Activated CD8-positive, alpha-beta T cell treated with anti-CD3 and anti-CD28 coated beads for 36 hours (primary cell): ENCODE measurements around the gene FMC1. TPM values are rescaled to one million over a fixed set of nuclear protein-coding genes. Genes with fewer than 3 reads are reported as not detected.

Experiments
- ATAC-seq: fragments of 200-7000 bp; cut with Tn5 transposase; one replicate; pipeline ENCODE4 v1.10.0; 2021; ENCODE audit warnings: mild to moderate bottlenecking, moderate library complexity
- CTCF ChIA-PET: fragments of 350-600 bp; sonication (Branson Sonifier 250); formaldehyde crosslinking; loops from one replicate; lab custom pipeline; 2021; ENCODE audit warnings: antibody characterized with exemption; lab: Charles Lee
- POLR2A ChIA-PET: fragments of 350-600 bp; sonication (Branson Sonifier 250); formaldehyde crosslinking; loops from one replicate; lab custom pipeline; 2021; ENCODE audit warnings: antibody characterized with exemption; lab: Charles Lee
- DNase-seq: peaks from one replicate; pipeline ENCODE4 v3.0.0-alpha.2; 2020
- H3K27ac Mint-ChIP-seq: one replicate; pipeline ENCODE4 v1.8.0; 2021; ENCODE audit warnings: mild to moderate bottlenecking, mixed read lengths
- H3K27me3 Mint-ChIP-seq: one replicate; pipeline ENCODE4 v1.8.0; 2021; ENCODE audit warnings: mixed read lengths
- H3K36me3 Mint-ChIP-seq: one replicate; pipeline ENCODE4 v1.8.0; 2021; ENCODE audit warnings: low read depth, mixed read lengths
- H3K4me1 Mint-ChIP-seq: one replicate; pipeline ENCODE4 v1.8.0; 2021; ENCODE audit warnings: low read depth, mixed read lengths
- H3K4me3 Mint-ChIP-seq: one replicate; pipeline ENCODE4 v1.8.0; 2021; ENCODE audit warnings: mild to moderate bottlenecking, moderate library complexity, mixed read lengths
- H3K9me3 Mint-ChIP-seq: one replicate; pipeline ENCODE4 v1.8.0; 2021; ENCODE audit warnings: mixed read lengths
- intact Hi-C: fragments of 100-400 bp; cut with micrococcal nuclease; formaldehyde crosslinking; loops from one replicate; pipeline ENCODE4 v1.10.0; 2022
- total RNA-seq, 2 experiments: library from RNA; stranded (reverse); gene quantifications; one replicate each; pipeline ENCODE4 v1.2.3, GENCODE V29; 2021
- TF ChIP-seq, protein P1 (sequence below): fragments of 200-600 bp; IDR thresholded peaks from one replicate; pipeline ENCODE4 v1.8.0; 2022; ENCODE audit warnings: antibody characterized with exemption, mild to moderate bottlenecking

The FMC1 gene
- total RNA-seq, 2 experiments from 2014 or later, result 9.9 to 12.6 TPM

DNA sequence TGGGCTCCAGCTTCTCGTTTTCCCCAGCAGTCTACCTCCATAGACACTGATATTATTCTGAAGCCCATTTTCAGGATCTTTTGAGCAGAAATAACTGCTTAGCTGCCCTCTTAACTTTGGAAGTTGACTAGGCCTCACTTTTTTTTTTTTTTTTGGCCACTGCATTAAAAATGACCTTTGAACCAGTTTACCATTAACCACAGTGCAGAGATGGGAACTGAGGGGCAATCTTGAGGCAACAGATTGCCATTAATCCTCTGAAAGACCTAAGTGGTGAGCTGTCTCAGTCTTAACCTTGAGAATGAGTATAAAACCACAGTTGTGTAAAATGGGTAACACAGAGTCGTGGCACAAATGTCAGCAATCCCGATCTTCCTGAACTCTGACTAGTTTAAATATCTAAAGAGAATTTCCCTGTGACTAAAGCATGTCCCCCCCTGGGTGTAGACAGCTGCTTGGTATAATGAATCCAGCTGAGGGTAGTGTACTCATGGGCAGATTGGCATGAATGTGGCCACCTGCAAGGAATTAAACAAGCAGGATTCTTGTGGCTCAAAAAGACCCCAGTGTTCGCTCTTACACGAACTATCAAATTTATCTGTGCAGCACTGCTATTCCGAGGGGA lies 46.1 kb upstream of the FMC1 start:
- H3K4me1 Mint-ChIP-seq, result peaks cover 3% of the 10 kb centered on the region
- CTCF ChIA-PET, result interaction anchor here (1.1 kb wide), 1 partner anchor 277 kb away, joined by 3 read pairs; no protein-coding TSS in a partner anchor
- peaks cover 10% of the 10 kb centered on the region for H3K36me3 Mint-ChIP-seq
- no peaks in the 10 kb centered on the region for H3K27me3 Mint-ChIP-seq
- ATAC-seq (no peak), DNase-seq (no peak)
- no peaks in the 10 kb centered on the region for H3K9me3 Mint-ChIP-seq
- POLR2A ChIA-PET, result no interaction called here
- intact Hi-C loops, result no loop called here
- no peak overlapping the region for H3K27ac Mint-ChIP-seq
- no peak overlapping the region for H3K4me3 Mint-ChIP-seq
- TF ChIP-seq, protein P1, sequence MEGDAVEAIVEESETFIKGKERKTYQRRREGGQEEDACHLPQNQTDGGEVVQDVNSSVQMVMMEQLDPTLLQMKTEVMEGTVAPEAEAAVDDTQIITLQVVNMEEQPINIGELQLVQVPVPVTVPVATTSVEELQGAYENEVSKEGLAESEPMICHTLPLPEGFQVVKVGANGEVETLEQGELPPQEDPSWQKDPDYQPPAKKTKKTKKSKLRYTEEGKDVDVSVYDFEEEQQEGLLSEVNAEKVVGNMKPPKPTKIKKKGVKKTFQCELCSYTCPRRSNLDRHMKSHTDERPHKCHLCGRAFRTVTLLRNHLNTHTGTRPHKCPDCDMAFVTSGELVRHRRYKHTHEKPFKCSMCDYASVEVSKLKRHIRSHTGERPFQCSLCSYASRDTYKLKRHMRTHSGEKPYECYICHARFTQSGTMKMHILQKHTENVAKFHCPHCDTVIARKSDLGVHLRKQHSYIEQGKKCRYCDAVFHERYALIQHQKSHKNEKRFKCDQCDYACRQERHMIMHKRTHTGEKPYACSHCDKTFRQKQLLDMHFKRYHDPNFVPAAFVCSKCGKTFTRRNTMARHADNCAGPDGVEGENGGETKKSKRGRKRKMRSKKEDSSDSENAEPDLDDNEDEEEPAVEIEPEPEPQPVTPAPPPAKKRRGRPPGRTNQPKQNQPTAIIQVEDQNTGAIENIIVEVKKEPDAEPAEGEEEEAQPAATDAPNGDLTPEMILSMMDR, result no peak

DNA sequence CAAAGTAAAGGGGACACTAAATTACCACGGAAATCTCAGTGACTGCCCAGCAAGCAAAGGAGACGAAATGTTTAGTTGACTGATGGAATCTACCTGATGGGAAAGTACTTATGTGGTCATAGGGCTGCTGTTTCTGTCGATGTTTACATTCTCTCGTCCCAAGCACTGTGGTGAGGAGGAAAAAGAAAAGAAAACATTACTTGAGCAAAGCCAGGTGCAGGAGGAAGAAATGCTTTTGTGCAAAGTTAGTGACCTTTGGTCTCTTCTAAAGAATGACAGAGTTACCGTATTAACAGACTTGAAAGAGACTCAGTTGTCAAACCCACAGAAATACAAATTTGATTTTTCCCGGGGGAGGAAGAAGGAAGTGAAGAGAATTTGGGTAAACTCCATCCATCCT lies 43.3 kb upstream of the FMC1 start:
- H3K4me1 Mint-ChIP-seq, result peaks cover under 1% of the 10 kb centered on the region
- no peak overlapping the region for H3K4me3 Mint-ChIP-seq
- TF ChIP-seq, protein P1, result no peak
- POLR2A ChIA-PET, result no interaction called here
- no peaks in the 10 kb centered on the region for H3K9me3 Mint-ChIP-seq
- CTCF ChIA-PET, result no interaction called here
- no peaks in the 10 kb centered on the region for H3K27me3 Mint-ChIP-seq
- intact Hi-C loops, result no loop called here
- DNase-seq (no peak), ATAC-seq (no peak)
- peaks cover 10% of the 10 kb centered on the region for H3K36me3 Mint-ChIP-seq
- no peak overlapping the region for H3K27ac Mint-ChIP-seq

GRCh38 chr7:139299296-139299695 lies 41.8 kb upstream of the FMC1 start:
- TF ChIP-seq, protein P1, result no peak
- Mint-ChIP-seq H3K4me3 (no peak overlapping the region), H3K36me3 (peaks cover 10% of the 10 kb centered on the region), H3K4me1 (no peaks in the 10 kb centered on the region), H3K9me3 (no peaks in the 10 kb centered on the region), H3K27ac (no peak overlapping the region), H3K27me3 (no peaks in the 10 kb centered on the region)
- DNase-seq, result no peak
- ChIA-PET CTCF (interaction anchor here (0.7 kb wide), 1 partner anchor 11 kb away, joined by 3 read pairs; no protein-coding TSS in a partner anchor), POLR2A (no interaction called here)
- intact Hi-C loops, result no loop called here
- ATAC-seq, result no peak

GRCh38 chr7:139300390-139300789 lies 40.7 kb upstream of the FMC1 start:
- no peaks in the 10 kb centered on the region for H3K27me3 Mint-ChIP-seq
- peaks cover 8% of the 10 kb centered on the region for H3K36me3 Mint-ChIP-seq
- intact Hi-C loops, result no loop called here
- ChIA-PET CTCF (no interaction called here), POLR2A (no interaction called here)
- no peak for DNase-seq
- H3K27ac Mint-ChIP-seq, result no peak overlapping the region
- TF ChIP-seq, protein P1, result no peak
- H3K9me3 Mint-ChIP-seq, result no peaks in the 10 kb centered on the region
- H3K4me3 Mint-ChIP-seq, result no peak overlapping the region
- no peak for ATAC-seq
- no peaks in the 10 kb centered on the region for H3K4me1 Mint-ChIP-seq

- H3K4me3 Mint-ChIP-seq, result no peak overlapping the region
- H3K27me3 Mint-ChIP-seq, result no peaks in the 10 kb centered on the region
- ATAC-seq, result no peak
- CTCF ChIA-PET, result interaction anchor here (1.0 kb wide), 1 partner anchor 30 kb away, joined by 4 read pairs; no protein-coding TSS in a partner anchor
- intact Hi-C loops, result no loop called here
- no peak for DNase-seq
- POLR2A ChIA-PET, result no interaction called here
- no peaks in the 10 kb centered on the region for H3K9me3 Mint-ChIP-seq
- no peaks in the 10 kb centered on the region for H3K4me1 Mint-ChIP-seq
- H3K27ac Mint-ChIP-seq, result no peak overlapping the region
- TF ChIP-seq, protein P1, result no peak
- H3K36me3 Mint-ChIP-seq, result peaks cover 2% of the 10 kb centered on the region
These were observed 36.6 kb upstream of the FMC1 start for GRCh38 chr7:139304517-139304916.
